H9 (cell line): Measurements from ENCODE around the gene ASB15. TPM values are rescaled to one million over a fixed set of nuclear protein-coding genes. Genes with fewer than 3 reads are reported as not detected.

ENCODE experiments used
- DNase-seq: peaks from one replicate; pipeline ENCODE4 v3.0.0-alpha.2; 2017
- H2AFZ ChIP-seq: one replicate; pipeline ENCODE4 v1.6.1; 2013; ENCODE audit warnings: mild to moderate bottlenecking, low read length, control low read depth, moderate library complexity
- H2AK5ac ChIP-seq: 2 replicates; pipeline ENCODE4 v1.6.1; 2013; ENCODE audit warnings: low read length, control low read depth, mixed read lengths; ENCODE audit not compliant: insufficient read length
- H2BK120ac ChIP-seq: one replicate; pipeline ENCODE4 v1.6.1; 2013; ENCODE audit warnings: low read depth, mild to moderate bottlenecking, low read length, control low read depth, inconsistent platforms; ENCODE audit not compliant: poor library complexity, severe bottlenecking
- H2BK12ac ChIP-seq: 2 replicates; pipeline ENCODE4 v1.6.1; 2013; ENCODE audit warnings: low read length, control low read depth, mixed read lengths, low read depth; ENCODE audit not compliant: insufficient read length
- H2BK15ac ChIP-seq: 2 replicates; pipeline ENCODE4 v1.6.1; 2013; ENCODE audit warnings: low read depth, low read length, control low read depth
- H2BK20ac ChIP-seq: one replicate; pipeline ENCODE4 v1.6.1; 2013; ENCODE audit warnings: low read depth, mild to moderate bottlenecking, low read length, control low read depth, inconsistent platforms; ENCODE audit not compliant: poor library complexity, severe bottlenecking
- H2BK5ac ChIP-seq: 2 replicates; pipeline ENCODE4 v1.6.1; 2013; ENCODE audit warnings: low read length, control low read depth, mixed read lengths; ENCODE audit not compliant: insufficient read length
- H3K14ac ChIP-seq: 2 replicates; pipeline ENCODE4 v1.6.1; 2013; ENCODE audit warnings: low read length, control low read depth; ENCODE audit not compliant: insufficient read depth
- H3K18ac ChIP-seq: 2 replicates; pipeline ENCODE4 v1.6.1; 2013; ENCODE audit warnings: low read depth, mild to moderate bottlenecking, mixed read lengths, low read length, control low read depth; ENCODE audit not compliant: insufficient read length
- H3K23ac ChIP-seq: 2 replicates; pipeline ENCODE4 v1.6.1; 2013; ENCODE audit warnings: low read length, control low read depth, mixed read lengths, low read depth; ENCODE audit not compliant: insufficient read length
- H3K23me2 ChIP-seq: 2 replicates; pipeline ENCODE4 v1.6.1; 2013; ENCODE audit warnings: low read depth, mild to moderate bottlenecking, mixed read lengths, low read length, control low read depth; ENCODE audit not compliant: insufficient read length, poor library complexity, severe bottlenecking
- H3K27ac ChIP-seq: 2 replicates; pipeline ENCODE4 v1.5.1; 2013; ENCODE audit warnings: low read length, control low read depth, mixed read lengths, low read depth; ENCODE audit not compliant: insufficient read length
- H3K27me3 ChIP-seq: 2 replicates; pipeline ENCODE4 v1.6.1; 2013; ENCODE audit warnings: low read length, control low read depth, inconsistent platforms; ENCODE audit not compliant: insufficient read depth
- H3K4ac ChIP-seq: 2 replicates; pipeline ENCODE4 v1.6.1; 2013; ENCODE audit warnings: low read depth, mild to moderate bottlenecking, control low read depth, inconsistent platforms, low read length, moderate library complexity
- H3K4me1 ChIP-seq: 2 replicates; pipeline ENCODE4 v1.6.1; 2013; ENCODE audit warnings: low read length, control low read depth, inconsistent platforms; ENCODE audit not compliant: insufficient read depth
- H3K4me2 ChIP-seq: 2 replicates; pipeline ENCODE4 v1.6.1; 2013; ENCODE audit warnings: low read length, control low read depth, mixed read lengths; ENCODE audit not compliant: insufficient read length, insufficient read depth
- H3K56ac ChIP-seq: 2 replicates; pipeline ENCODE4 v1.6.1; 2013; ENCODE audit warnings: low read depth, mild to moderate bottlenecking, mixed read lengths, low read length, control low read depth; ENCODE audit not compliant: insufficient read length
- H3K79me1 ChIP-seq: 2 replicates; pipeline ENCODE4 v1.6.1; 2013; ENCODE audit warnings: low read depth, mild to moderate bottlenecking, moderate library complexity, low read length, control low read depth, inconsistent platforms; ENCODE audit not compliant: insufficient read depth, poor library complexity, severe bottlenecking
- H3K79me2 ChIP-seq: 2 replicates; pipeline ENCODE4 v1.6.1; 2013; ENCODE audit warnings: low read length, control low read depth, inconsistent platforms; ENCODE audit not compliant: insufficient read depth
- H3K9ac ChIP-seq: 2 replicates; pipeline ENCODE4 v1.6.1; 2013; ENCODE audit warnings: low read length, control low read depth, mixed read lengths; ENCODE audit not compliant: insufficient read length; ENCODE audit errors: extremely low read depth
- H3K9me3 ChIP-seq: one replicate; pipeline ENCODE4 v1.6.1; 2013; ENCODE audit warnings: low read depth, low read length, inconsistent platforms; ENCODE audit not compliant: control insufficient read depth
- H3T11ph ChIP-seq: one replicate; pipeline ENCODE4 v1.6.1; 2013; ENCODE audit warnings: mild to moderate bottlenecking, low read length, control low read depth, inconsistent platforms
- H4K20me1 ChIP-seq: one replicate; pipeline ENCODE4 v1.6.1; 2013; ENCODE audit not compliant: control insufficient read depth, insufficient read length, insufficient read depth
- H4K5ac ChIP-seq: 2 replicates; pipeline ENCODE4 v1.6.1; 2013; ENCODE audit warnings: low read depth, mild to moderate bottlenecking, mixed read lengths, low read length, control low read depth; ENCODE audit not compliant: insufficient read length
- H4K8ac ChIP-seq: replicated peaks from 2 replicates; pipeline ENCODE4 v1.6.1; 2013; ENCODE audit warnings: low read length, control low read depth, mixed read lengths, low read depth; ENCODE audit not compliant: insufficient read length
- H4K91ac ChIP-seq: 2 replicates; pipeline ENCODE4 v1.6.1; 2013; ENCODE audit warnings: low read depth, mild to moderate bottlenecking, moderate library complexity, mixed read lengths, low read length, control low read depth; ENCODE audit not compliant: insufficient read length
- H3K27ac Mint-ChIP-seq, 3 experiments: 2 replicates in 2 of 3; 3 replicates in 1 of 3; pipeline ENCODE4 v1.8.0; 2020 to 2021; ENCODE audit warnings: mixed read lengths in 3 of 3, mild to moderate bottlenecking in 1 of 3, moderate library complexity in 1 of 3
- H3K27me3 Mint-ChIP-seq: 2 replicates; pipeline ENCODE4 v1.8.0; 2021; ENCODE audit warnings: low read depth, mild to moderate bottlenecking, moderate library complexity, mixed read lengths
- H3K36me3 Mint-ChIP-seq, 3 experiments: 2 replicates in 2 of 3; 3 replicates in 1 of 3; pipeline ENCODE4 v1.8.0; 2020 to 2021; ENCODE audit warnings: low read depth in 3 of 3, mixed read lengths in 3 of 3; ENCODE audit not compliant: insufficient read depth in 1 of 3
- H3K4me1 Mint-ChIP-seq, 2 experiments: 2 replicates each; pipeline ENCODE4 v1.8.0; 2020; ENCODE audit warnings: mixed read lengths in 2 of 2
- H3K4me3 Mint-ChIP-seq, 2 experiments: 2 replicates in 1 of 2; 3 replicates in 1 of 2; pipeline ENCODE4 v1.8.0; 2020 to 2021; ENCODE audit warnings: mild to moderate bottlenecking in 2 of 2, mixed read lengths in 2 of 2, moderate library complexity in 1 of 2
- H3K9me3 Mint-ChIP-seq, 2 experiments: 2 replicates in 1 of 2; 3 replicates in 1 of 2; pipeline ENCODE4 v1.8.0; 2020; ENCODE audit warnings: mild to moderate bottlenecking in 2 of 2, mixed read lengths in 2 of 2, moderate library complexity in 1 of 2
- CTCF ChIP-seq: fragments of 200-600 bp; sonication (generic); conservative IDR thresholded peaks from 3 replicates; pipeline ENCODE4 v1.8.0; 2021; ENCODE audit warnings: antibody characterized with exemption, mild to moderate bottlenecking
- WGBS: extraction: QIAGEN DNeasy Blood & Tissue Kit; methylation state at CpG from one replicate; pipeline ENCODE4 v1.1.7; 2013; ENCODE audit warnings: missing lambda C conversion rate, low lambda C conversion rate, mixed read lengths; ENCODE audit not compliant: insufficient read length; ENCODE audit errors: extremely low coverage; 5-methylcytosine and 5-hydroxymethylcytosine counted together
- total RNA-seq: library from RNA; stranded (reverse); gene quantifications from 2 replicates; pipeline ENCODE4 v1.2.1, GENCODE V29; 2021

The ASB15 gene
- total RNA-seq, 1 experiment from 2014 or later, result not detected

- H3K9me3 Mint-ChIP-seq, result no peaks in the 10 kb centered on the region; a peak in 2 of 5 replicates
- no peak for DNase-seq
Observed at GRCh38 chr7:123637878-123638277, 36.3 kb downstream of the ASB15 start.

More at GRCh38 chr7:123637878-123638277, 36.3 kb downstream of the ASB15 start:
- no peak overlapping the region for H3K18ac ChIP-seq
- Mint-ChIP-seq H3K27ac (no peak overlapping the region), H3K4me3 (no peak overlapping the region), H3K36me3 (no peaks in the 10 kb centered on the region; a peak in 1 of 7 replicates), H3K4me1 (peaks cover 11% of the 10 kb centered on the region in 2 experiments; a peak in 3 of 4 replicates), H3K27me3 (no peaks in the 10 kb centered on the region)
- no peak overlapping the region for H4K5ac ChIP-seq
- H3K4me2 ChIP-seq, result no peak overlapping the region
- no peak overlapping the region for H2BK20ac ChIP-seq
- H2AK5ac ChIP-seq, result no peak overlapping the region
- no peak overlapping the region for H3K56ac ChIP-seq
- H4K8ac ChIP-seq, result no peak overlapping the region
- no peaks in the 10 kb centered on the region for H3K79me2 ChIP-seq
- H4K91ac ChIP-seq, result no peak overlapping the region
- H3K9ac ChIP-seq, result no peak overlapping the region
- H3K4me1 ChIP-seq, result no peaks in the 10 kb centered on the region
- no peak overlapping the region for H2BK5ac ChIP-seq
- no peak overlapping the region for H2BK12ac ChIP-seq
- no peak overlapping the region for H3K23ac ChIP-seq
- H3K14ac ChIP-seq, result no peak overlapping the region
- H3K27ac ChIP-seq, result no peak overlapping the region
- no peaks in the 10 kb centered on the region for H4K20me1 ChIP-seq
- no peaks in the 10 kb centered on the region for H3K79me1 ChIP-seq
- H2BK15ac ChIP-seq, result no peak overlapping the region
- H3T11ph ChIP-seq, result no peak overlapping the region
- no peaks in the 10 kb centered on the region for H3K9me3 ChIP-seq
- H3K23me2 ChIP-seq, result no peaks in the 10 kb centered on the region
- no peak overlapping the region for H2BK120ac ChIP-seq
- no peaks in the 10 kb centered on the region; the same call in 1 of the 2 replicates for H3K27me3 ChIP-seq
- no peak overlapping the region for H2AFZ ChIP-seq
- no peak overlapping the region for H3K4ac ChIP-seq
- no CpG with 5 or more reads among the region's 2 CpGs for WGBS
- TF ChIP-seq CTCF, result no peak
